Measurements from ENCODE around the gene BPIFB2.
A peak's percentile ranks its signal among the peaks of the same experiment; 100 is the strongest.
"Not testable (repeated sequence)": the region's sequence is repeated elsewhere in the genome, so short reads cannot be mapped to it uniquely, and the experiment has no call there.

Gene BPIFB2

DNA sequence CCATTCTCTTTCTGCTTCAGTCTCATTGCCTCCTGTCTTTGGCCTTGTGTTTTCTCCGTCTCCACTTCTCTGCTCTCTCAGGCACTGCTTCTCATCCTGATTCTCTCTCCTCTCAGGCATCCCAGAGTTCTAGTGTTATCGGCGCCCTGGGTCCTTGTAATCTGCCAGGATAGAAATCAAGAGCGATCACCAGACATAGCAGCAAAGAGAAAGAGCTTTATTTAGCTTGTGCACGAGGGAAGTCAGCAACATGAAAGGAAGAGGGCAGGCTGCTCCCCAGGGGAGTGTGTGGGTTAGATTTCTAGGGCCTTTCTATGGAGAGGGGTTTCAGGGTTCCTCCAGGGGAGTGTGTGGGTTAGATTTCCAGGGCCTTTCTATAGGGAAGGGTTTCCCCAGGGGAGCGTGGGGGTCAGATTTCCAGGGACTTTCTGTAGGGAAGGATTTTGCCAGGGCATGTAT, 35.8 kb upstream of the BPIFB2 start:
- DNase-seq: peak; percentile 16

DNA sequence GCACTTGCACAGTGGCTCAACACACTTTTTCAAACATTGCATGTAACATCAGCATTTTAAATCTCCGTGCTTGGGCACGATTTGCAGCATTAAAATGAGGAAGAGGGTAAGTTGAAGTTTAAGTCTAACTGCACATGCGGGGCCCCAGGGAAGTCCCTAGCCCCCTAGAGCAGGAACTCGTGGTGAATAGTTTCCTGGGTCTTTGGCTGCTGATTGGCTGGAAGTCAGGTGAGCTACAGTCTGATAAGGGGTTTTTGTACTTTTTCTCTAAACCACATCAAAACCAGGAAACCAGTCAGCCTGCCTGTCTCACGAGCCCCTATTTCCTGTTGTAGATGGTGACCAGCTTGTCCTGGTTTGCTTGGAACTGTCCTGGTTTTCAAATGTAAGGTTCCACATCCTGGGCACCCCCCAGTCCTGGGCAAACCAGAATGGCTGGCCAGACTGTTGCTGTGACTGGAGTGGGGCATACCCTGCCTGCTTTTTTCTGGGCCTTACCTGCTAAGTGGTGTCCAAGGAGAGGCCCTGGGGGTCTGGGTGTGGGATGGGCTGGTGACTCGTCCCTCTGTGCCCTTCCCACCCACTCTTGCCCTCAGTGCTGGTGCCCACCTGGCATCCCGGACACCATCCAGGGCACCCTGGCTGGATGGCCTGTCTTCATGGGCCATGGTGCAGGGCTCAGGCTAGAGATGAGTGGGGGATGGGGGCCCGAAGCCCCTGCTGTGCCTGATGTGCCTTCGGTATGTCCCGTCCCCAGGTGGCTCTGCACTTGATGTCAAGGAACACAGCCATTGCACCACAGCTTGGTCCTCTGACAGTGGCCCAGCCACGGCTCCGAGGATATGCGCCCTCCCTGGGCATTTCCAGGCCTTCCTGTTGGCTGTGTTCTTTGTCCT, 35.1 kb upstream of the BPIFB2 start:
- DNase-seq: peak; percentile 90

DNA sequence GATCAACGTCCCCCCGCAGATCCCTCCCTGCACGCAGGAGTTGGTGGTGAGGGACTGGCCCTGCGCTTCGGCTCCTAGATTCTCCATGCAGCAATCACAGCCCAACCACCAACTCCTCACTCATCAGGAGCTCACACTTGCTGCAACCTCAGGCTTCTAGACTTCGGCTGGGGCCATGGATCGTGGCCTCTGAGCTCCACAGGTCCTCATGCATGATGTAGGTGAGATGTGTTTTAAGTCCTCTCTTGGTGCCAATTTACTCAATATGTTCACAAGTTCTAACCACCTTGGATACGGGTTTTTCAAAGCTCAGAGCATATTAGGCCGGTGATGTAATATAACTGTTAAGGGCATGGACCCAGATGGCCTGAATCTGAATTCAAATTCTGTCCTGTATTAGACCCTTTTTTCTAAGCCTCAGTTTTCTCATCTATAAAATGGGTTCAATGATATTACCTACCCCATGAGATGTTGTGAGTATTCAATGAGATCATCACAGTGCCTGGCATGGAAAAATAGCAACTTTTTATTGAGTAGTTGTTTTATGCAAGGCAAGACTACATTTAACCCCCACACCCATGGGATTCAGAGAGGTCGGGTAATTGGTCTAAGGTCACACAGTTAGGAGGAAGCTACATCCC, 34.3 kb upstream of the BPIFB2 start:
- no peak for DNase-seq

DNA sequence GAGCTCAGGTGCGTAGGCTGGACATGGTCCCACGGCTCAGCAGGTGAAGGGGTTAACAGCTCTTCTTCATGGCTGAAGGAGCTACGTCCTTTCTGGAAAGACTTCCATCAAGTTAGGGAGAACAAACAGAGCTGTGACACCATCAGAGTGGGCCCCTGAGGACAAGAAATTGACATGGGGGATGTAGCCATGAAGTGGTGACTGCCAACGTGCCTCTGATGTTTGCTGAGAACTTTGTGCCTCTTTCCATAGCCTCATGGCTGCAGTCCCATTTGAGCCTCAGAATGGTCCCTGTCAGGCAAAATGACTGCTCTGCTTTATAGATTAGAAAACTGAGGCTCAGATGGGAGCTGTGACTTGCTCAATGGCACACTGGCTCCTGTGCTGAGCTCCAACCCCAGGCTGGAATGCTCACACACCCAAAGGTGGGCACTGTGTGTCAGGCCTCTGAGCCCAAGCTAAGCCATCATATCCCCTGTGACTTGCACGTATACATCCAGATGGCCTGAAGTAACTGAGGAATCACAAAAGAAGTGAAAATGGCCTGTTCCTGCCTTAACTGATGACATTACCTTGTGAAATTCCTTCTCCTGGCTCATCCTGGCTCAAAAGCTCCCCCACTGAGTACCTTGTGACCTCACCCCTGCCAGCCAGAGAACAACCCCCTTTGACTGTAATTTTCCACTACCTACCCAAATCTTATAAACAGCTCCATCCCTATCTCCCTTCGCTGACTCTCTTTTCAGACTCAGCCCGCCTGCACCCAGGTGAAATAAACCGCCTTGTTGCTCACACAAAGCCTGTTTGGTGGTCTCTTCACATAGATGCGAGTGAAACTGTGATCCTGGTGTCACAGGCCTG, 33.1 kb upstream of the BPIFB2 start:
- DNase-seq: not testable (repeated sequence)

DNA sequence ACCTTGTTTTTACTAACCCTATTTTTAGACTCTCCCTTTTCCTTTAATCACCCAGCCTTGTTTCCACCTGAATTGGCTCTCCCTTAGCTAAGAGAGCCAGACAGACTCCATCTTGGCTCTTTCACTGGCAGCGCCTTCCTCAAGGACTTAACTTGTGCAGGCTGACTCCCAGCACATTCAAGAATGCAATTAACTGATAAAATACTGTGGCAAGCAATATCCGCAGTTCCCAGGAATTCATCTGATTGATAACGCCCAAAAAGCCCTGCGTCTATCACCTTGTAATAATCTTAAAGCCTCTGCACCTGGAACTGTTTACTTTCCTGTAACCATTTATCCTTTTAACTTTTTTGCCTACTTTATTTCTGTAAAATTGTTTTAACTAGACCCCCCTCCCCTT, 32.4 kb upstream of the BPIFB2 start:
- DNase-seq: not testable (repeated sequence)

DNA sequence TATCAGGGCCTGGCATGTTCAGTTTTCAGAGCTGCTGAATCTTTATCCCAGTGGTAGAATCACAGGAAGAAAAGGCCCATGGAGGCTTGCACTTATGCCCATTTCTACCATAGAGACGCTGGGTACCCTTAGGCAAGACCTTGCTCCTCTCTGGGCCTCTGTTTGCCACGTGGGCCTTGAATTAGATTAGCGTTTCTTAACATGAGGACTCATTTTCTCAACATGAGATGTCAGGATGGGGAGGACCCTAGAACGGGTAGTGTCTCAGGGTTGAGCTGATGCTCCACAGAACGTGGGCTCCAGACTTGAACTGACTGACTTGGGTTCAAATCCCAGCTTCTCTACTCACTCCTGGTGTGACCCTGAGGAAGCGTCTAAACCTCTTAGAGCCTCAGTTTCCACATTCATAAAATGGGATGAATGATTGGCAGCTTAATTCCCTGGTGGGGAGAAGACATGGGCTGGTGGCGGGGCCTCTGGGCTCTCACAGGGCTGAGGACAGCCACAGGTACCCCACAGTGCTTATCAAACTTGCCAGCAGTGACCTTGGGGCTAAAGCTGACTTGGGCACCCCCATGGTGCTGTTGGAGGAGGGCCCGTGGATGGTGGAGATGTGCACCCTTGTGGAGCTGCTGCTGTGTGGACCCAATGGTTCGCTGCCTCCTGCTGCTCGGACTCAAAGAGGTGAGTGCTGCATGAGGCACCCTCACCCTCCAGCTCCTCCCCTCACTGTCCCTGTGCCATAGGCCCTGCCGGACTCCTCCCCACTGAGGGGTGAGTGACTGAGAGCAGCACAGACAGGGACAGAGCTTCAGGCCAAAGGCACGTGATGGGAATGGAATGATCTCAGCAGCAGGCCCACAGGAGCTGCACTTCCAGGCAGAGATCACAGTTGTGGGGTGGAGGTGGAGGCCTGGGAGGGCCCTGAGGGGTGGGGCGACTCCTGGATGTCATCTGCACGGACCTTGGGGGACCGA, 31.5 kb upstream of the BPIFB2 start:
- no peak for DNase-seq

DNA sequence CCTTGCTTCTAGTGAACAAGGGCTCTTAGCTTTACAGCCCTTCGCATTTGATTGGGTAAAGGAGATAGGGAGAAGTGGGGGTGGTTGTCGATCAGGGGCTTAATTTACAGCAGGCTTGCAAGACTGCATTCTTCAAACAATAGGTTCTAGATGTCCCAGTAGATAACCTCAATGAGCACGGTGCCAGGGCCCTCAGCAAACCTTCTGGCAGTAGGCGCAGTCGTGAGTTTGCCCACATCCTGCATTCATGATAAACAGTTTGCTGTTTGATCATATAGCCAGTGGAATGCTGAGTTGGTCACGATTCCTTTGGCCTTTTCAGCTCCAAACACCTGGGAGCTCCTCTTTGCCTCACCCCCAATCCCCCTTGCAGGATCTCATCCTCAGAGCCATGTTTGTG, 30.8 kb upstream of the BPIFB2 start:
- no peak for DNase-seq

DNA sequence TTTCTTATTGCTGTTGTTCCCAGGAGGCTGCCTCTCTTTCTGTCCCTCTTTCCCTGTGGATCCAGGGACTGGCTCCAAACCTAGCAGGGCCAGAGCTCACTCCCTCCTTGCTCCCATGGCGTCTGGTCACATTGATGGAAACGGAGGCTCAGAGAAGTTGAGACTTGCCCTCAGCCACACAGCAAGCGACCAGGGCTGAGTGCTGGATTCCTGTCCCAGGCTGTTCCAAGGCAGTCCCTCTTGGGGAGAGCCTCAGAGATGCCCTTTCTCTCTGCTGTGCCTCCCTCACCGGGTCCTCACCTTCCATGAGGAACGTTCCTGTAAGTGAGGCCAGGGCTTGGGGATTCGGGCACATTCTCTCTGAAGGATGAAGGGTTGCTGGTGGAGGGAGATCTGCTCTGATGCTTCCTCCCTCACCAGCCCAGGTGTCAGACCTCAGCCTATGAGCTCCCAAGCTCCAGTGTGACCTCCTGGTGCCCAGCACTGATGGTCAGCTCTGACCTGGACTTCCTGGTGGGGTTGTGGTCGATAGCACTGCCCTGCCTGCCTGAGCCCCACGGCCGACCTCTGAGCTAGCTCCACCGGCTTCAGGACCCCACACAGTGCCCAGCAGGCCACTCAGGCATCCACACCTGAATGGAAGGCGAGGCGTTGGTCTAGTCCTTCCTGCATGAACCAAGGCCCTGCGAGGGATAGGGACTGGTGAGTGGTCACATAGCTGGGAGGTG, 30.1 kb upstream of the BPIFB2 start:
- no peak for DNase-seq

DNA sequence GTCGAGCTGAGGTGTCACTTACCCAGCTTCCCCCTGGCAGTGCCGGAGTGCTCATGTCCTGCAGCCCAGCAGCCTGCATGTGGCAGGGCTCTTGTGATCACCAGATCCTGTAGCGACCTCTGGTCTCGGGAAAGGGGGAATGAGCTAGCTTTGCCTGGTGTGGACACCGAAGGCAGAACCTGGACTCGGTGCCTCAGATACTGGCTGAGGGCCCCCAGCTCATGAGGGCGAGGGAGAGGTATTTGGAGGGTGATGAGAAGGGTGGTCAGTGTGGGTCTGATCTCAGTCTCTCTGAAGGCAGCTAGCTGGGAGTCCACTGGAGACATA, 29.5 kb upstream of the BPIFB2 start:
- DNase-seq: no peak

DNA sequence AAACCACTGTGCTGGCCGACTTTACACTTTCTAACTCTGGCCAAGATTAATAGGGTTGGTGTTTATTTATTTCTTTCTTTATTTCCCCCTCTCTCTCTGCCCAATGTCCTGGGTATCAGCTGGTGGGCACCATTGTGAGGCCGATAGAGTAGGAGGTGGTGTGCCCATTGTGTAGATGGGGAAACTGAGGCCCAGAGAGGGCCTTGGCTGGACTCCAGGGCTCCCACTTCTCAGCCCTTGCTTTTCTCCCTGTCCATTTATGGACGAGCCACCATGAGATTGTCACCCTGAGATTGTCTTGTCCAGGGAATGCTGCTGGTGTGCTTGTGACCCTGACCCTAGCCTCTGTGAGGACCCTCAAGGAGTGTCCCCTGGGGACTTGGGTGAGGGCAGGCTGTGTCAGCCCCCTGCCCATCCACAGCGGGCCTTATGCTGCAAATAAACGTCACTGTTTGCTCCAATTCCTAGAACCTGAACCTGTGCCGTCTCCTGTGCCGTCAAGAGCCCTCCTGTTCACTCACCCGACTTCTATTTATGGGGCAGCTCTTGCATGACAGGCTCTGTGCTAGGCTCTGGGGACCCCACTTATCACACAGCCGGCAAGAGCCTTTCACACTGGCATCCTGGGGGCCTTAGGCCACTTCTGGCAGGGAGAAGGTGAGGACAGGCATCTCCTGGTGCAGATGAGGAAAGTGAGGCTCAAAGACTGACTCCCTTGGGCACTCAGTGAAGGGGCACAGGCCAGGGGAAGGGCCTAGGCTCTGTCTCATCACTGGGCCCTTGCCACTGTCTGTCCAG, 28.1 kb upstream of the BPIFB2 start:
- DNase-seq: no peak

DNA sequence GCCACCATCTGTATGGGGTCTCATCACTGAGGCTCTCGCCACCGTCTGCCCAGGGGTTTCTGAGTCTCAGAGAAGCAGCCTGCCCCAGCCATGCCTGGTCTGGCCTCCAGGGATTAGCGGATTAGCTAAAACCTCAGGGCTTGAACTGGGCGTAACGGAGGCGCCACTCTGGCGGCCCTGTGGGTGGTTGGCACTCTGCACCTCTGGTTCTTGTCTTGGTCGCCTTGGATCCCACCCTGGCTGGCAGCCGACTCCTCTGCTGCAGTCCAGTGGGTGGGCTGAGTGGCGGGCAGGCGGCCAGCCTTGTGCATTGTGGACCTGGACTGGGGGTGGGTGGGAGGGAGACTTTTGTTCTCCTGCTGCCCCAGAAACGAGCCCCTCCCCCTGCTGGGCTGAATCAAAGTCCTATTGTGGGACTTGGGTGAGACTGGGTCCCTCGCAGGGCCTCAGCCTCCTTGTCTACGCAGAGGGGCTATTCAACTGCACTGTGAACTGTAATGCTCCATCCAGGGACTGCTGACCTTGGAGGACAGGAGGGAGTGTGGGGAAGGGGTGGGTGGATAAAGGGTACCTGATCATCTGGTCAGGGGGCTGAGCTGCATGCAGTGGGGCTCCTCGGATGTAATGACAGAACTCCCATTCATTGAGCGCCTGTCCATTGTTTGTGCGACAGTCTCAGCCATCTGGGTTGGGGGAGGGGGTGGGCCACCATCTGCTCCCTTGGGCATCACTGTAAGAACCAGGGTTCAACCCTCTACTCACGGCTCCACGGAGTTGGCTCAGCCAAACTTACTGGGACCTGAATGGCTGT, 27.2 kb upstream of the BPIFB2 start:
- DNase-seq: no peak

DNA sequence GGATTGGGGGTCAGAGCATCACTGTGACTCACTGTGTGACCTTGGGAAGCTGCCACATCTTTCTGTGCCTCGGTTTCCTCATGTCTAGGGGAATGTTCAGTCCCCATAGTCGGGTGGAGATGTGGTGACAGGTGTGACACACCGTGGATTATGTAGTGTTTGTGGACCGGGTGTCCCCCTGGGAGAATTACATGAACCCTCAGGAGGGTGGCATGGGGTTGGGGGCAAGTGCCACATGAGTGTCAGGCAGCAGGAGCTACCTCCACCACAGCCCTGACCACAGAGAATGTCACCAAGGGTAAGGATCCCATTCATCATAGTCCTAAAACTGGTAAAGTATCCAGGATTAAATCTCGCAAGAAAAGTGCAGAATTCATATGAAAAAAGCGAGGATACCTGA, 26.5 kb upstream of the BPIFB2 start:
- no peak for DNase-seq

DNA sequence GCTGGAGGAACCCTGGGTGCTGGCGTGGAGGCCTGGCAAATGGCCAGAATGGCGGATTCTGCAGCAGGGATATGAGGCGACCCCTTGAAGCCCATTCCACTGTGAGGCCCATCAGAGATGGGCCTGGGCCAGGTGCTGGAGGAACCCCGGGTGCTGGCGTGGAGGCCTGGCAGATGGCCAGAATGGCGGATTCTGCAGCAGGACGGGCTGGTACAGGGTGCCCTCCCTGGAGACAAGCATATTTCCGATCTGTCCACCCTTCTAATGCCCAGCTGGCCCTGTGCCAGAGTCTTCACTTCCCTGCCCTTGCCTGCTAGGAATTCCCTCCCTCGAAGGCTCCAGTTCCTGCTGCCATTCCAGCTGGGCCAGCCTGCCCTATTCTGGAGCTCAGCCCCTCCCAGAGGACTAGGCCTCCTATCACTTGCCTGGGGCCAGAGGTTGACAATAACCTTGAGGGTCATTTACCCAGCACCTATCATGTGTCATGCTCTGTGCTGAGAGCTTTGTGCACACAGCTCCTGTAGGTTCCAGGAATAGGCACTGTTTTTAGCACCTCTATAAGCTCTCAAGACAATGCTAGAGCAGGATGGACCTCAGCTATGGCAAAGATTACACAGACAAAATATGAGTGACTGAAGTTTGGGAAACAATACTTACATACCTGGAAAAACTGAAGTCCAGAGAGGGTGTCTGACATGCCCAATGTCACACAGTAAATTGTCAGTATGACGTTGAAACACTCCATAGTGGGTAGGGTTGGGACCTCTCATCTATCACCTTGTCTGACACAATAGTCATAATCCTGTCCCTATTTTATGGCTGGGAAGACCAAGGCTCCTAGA, 24.7 kb upstream of the BPIFB2 start:
- no peak for DNase-seq

DNA sequence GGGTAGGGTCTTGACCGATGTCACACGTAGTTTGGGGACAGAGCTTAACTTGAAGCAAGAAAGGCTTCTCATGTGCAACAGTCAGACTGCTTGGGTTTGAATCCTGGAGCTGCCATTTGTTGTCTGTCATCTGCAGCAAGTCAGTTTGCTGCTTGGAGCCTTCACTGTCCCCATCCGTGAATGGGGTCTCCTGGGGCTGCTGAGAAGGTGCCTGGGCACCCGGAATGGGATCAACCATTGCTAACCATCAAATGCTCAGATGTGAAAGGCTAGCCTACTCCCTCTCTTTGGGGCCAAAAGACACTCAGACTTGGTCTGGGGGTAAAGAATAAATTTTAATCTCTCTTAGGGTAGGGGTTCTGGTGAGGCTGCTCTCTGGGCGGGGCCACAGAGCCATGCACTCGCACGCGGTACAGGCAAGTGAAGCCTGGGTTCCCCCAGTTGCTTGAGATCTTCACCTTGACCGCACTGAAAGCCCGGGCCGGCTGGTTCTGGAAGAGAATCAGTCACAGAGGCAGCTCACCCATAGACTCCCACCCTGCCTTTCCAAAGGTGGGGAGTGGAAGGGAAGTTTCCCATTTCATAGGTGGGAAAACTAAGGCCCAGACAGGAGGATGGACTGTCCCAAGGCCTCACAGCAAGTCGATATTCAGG, 23.9 kb upstream of the BPIFB2 start:
- DNase-seq: no peak

DNA sequence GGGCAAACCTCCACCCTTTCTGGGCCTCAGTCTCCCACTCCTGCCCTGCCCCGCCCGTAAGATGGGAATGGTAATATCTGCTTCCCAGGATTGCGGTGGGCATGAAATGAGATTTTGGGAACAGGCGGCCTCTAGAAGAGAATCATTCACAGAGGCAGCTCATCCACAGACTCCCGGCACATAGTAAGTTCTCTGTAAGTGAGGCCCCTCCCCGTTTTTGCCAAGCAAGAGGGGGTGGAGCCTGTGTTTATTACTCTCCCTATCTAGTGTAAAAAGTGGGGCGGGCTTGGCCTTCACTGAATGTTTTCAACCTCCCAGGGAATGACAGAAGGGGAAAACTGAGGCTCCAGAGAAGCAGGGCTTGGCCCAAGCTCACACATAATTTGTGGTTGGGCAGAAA, 23.3 kb upstream of the BPIFB2 start:
- DNase-seq: peak; percentile 29

DNA sequence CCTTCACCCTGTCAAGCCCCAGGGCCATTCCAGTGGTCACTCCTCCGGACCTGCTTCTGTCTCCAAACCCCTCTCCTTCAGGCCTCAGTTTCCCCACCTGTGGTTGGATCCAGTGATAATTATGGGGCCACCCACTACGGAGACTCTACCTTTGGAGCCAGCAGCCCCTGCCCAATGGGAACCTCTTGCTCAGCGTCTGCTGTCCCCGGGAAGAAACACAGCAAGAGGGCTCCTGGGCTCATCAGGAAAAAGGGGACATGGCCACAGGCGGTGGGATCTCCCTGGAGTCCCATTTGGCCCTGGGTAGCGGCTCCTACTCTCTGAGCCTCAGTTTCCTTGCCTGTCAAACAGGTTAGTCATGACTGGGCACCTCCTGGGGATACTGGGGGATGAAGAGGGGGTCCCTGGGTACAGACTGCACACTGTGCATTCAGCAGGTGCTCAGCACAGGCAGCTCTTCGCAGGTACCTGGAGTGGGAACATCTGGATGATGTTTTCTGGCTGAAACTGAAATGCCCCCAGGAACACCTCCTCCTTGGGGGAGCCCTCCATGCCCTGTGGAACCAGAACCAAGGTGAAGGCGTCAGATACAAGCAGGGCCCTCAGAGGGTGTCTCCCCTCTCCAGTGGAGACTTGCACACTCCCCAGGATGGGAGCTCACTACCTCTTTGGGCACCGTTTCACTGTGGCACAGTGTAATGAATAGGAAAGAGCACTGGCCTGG, 22.7 kb upstream of the BPIFB2 start:
- DNase-seq: no peak

DNA sequence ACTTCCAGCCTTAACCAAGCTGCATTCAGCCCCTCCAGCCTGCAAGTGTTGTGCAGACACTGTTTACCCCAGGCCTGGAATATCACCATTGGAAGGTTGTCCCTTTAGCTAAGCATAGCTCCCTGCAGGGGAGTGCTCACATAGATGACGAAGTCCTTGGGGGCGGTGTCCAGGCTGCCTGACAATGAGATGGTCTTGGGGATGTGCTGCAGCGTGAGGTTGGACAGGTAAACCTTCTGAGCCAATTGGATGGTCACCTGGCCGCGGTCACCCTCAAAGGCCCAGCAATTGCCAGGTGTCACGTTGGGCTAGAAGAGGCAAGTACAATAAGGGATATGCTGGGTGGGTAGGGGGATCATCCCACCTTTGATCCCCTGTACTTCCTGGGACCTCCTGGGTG, 21.9 kb upstream of the BPIFB2 start:
- no peak for DNase-seq
